SK-N-SH (cell line): ENCODE measurements around the gene FAM89B. TPM values are rescaled to one million over a fixed set of nuclear protein-coding genes. Genes with fewer than 3 reads are reported as not detected.

Source experiments
- CTCF ChIA-PET: fragments of 300-600, 350-600 bp; formaldehyde crosslinking; extraction: SDS; loops from one replicate; lab custom pipeline; 2021; lab: Yijun Ruan, JAX
- POLR2A ChIA-PET: fragments of 350-600 bp; sonication (Branson Sonifier 250); formaldehyde crosslinking; extraction: SDS; loops from one replicate; lab custom pipeline; 2020; ENCODE audit warnings: antibody characterized with exemption, inconsistent platforms; lab: Yijun Ruan, JAX
- DNase-seq: peaks from one replicate; pipeline ENCODE4 v3.0.0; 2012
- H2AFZ ChIP-seq: fragments of 200-600 bp; sonication (generic); 2 replicates; pipeline ENCODE4 v1.8.1; 2016; ENCODE audit warnings: antibody characterized with exemption, mild to moderate bottlenecking, low read depth
- H3F3A ChIP-seq: fragments of 200-600 bp; sonication (generic); replicated peaks from 2 replicates; pipeline ENCODE3; 2016; ENCODE audit warnings: antibody characterized with exemption, mild to moderate bottlenecking; ENCODE audit not compliant: insufficient read depth
- H3K27ac ChIP-seq, 2 experiments: fragments of 200-500 bp in 1 of 2; fragments of 200-600 bp in 1 of 2; sonication (Bioruptor generic) in 1 of 2; sonication (generic), shearing (Covaris generic) in 1 of 2; 2 replicates each; pipeline versions ENCODE4 v1.5.1 to v1.6.1; 2014 to 2016; ENCODE audit warnings: low read depth in 2 of 2, inconsistent platforms in 1 of 2, low read length in 1 of 2, mild to moderate bottlenecking in 1 of 2, mixed read lengths in 1 of 2
- H3K27me3 ChIP-seq: fragments of 200-600 bp; sonication (generic), shearing (Covaris generic); 2 replicates; pipeline ENCODE4 v1.6.1; 2016; ENCODE audit warnings: mixed run types; ENCODE audit not compliant: insufficient read depth
- H3K36me3 ChIP-seq, 2 experiments: fragments of 200-500 bp in 1 of 2; fragments of 200-600 bp in 1 of 2; sonication (Bioruptor generic) in 1 of 2; sonication (generic) in 1 of 2; replicated peaks in 1 of 2; 2 replicates each; pipeline versions ENCODE3 to v1.5.1; 2014 to 2016; ENCODE audit warnings: low read length in 1 of 2, mild to moderate bottlenecking in 1 of 2; ENCODE audit not compliant: insufficient read depth in 2 of 2, control insufficient read depth in 1 of 2
- H3K4me1 ChIP-seq, 2 experiments: fragments of 200-500 bp in 1 of 2; fragments of 200-600 bp in 1 of 2; sonication (Bioruptor generic) in 1 of 2; sonication (generic), shearing (Covaris generic) in 1 of 2; 2 replicates each; pipeline versions ENCODE4 v1.5.1 to v1.6.1; 2014 to 2016; ENCODE audit warnings: low read depth in 1 of 2, low read length in 1 of 2, mixed run types in 1 of 2; ENCODE audit not compliant: insufficient read depth in 2 of 2, control insufficient read depth in 1 of 2
- H3K4me2 ChIP-seq: fragments of 200-600 bp; sonication (generic), shearing (Covaris generic); 2 replicates; pipeline ENCODE4 v1.6.1; 2017; ENCODE audit warnings: mixed run types
- H3K4me3 ChIP-seq, 2 experiments: fragments of 200-500 bp in 1 of 2; fragments of 200-600 bp in 1 of 2; sonication (Bioruptor generic) in 1 of 2; sonication (generic), shearing (Covaris generic) in 1 of 2; 2 replicates each; pipeline versions ENCODE4 v1.5.1 to v1.8.1; 2014 to 2016; ENCODE audit warnings: low read depth in 2 of 2, inconsistent platforms in 1 of 2, low read length in 1 of 2, mild to moderate bottlenecking in 1 of 2, mixed read lengths in 1 of 2, moderate library complexity in 1 of 2
- H3K79me2 ChIP-seq: fragments of 200-600 bp; sonication (generic); 2 replicates; pipeline ENCODE4 v1.8.1; 2017; ENCODE audit warnings: mild to moderate bottlenecking; ENCODE audit not compliant: insufficient read depth
- H3K9ac ChIP-seq: fragments of 200-600 bp; sonication (generic); 2 replicates; pipeline ENCODE4 v1.6.1; 2017; ENCODE audit warnings: mixed run types
- H3K9me2 ChIP-seq: fragments of 200-600 bp; sonication (generic); 2 replicates; pipeline ENCODE4 v1.6.1; 2017; ENCODE audit warnings: mixed run types
- H3K9me3 ChIP-seq: fragments of 200-600 bp; sonication (generic); 2 replicates; pipeline ENCODE4 v1.6.1; 2017; ENCODE audit warnings: mixed run types, mild to moderate bottlenecking, moderate library complexity
- H4K20me1 ChIP-seq: fragments of 200-600 bp; sonication (generic); 2 replicates; pipeline ENCODE4 v1.6.1; 2017; ENCODE audit warnings: mild to moderate bottlenecking, mixed run types; ENCODE audit not compliant: insufficient read depth
- FOXM1 ChIP-seq: IDR thresholded peaks from 2 replicates; pipeline ENCODE4 v1.4.0; 2012; ENCODE audit warnings: low read depth, mild to moderate bottlenecking
- GATA2 ChIP-seq: sonication (generic); formaldehyde crosslinking; IDR thresholded peaks from 2 replicates; pipeline ENCODE4 v1.5.0; 2020; ENCODE audit warnings: mild to moderate bottlenecking, missing genetic modification reagents
- IRF3 ChIP-seq: fragments of 150-350 bp; IDR thresholded peaks from 2 replicates; pipeline ENCODE4 v1.6.1; 2016; ENCODE audit warnings: mild to moderate bottlenecking, low read depth, low read length
- JUND ChIP-seq: IDR thresholded peaks from 2 replicates; pipeline ENCODE4 v1.4.0; 2012
- MAX ChIP-seq: IDR thresholded peaks from 2 replicates; pipeline ENCODE4 v1.4.0; 2012; ENCODE audit warnings: low read depth
- MXI1 ChIP-seq: IDR thresholded peaks from 2 replicates; pipeline ENCODE4 v1.6.1; 2012; ENCODE audit warnings: mild to moderate bottlenecking, low read depth, low read length, improper control_type of control experiment
- PBX3 ChIP-seq: IDR thresholded peaks from 2 replicates; pipeline ENCODE4; 2012
- REST ChIP-seq: IDR thresholded peaks from 2 replicates; pipeline ENCODE4 v1.6.1; 2012; ENCODE audit warnings: mild to moderate bottlenecking, low read depth, low read length, moderate library complexity
- SIN3A ChIP-seq: IDR thresholded peaks from 2 replicates; pipeline ENCODE4 v1.6.1; 2012; ENCODE audit warnings: low read depth, mild to moderate bottlenecking, low read length, moderate library complexity, borderline replicate concordance
- SMC3 ChIP-seq: IDR thresholded peaks from 2 replicates; pipeline ENCODE4 v1.6.1; 2012; ENCODE audit warnings: low read depth, low read length, improper control_type of control experiment
- USF1 ChIP-seq: IDR thresholded peaks from 2 replicates; pipeline ENCODE4 v1.4.0; 2012; ENCODE audit warnings: low read depth, borderline replicate concordance
- WGBS: methylation state at CpG from one replicate; pipeline ENCODE4 v1.1.6; 2017; ENCODE audit warnings: low lambda C conversion rate; 5-methylcytosine and 5-hydroxymethylcytosine counted together
- polyA plus RNA-seq, 3 experiments: library from polyadenylated mRNA; depleted of rRNA; stranded (reverse); fragments of >200 nt; gene quantifications; 2 replicates each; pipeline ENCODE4 v1.2.3, GENCODE V29; 2012

Gene FAM89B
- polyA plus RNA-seq, 1 of the 3 experiments (the other 2 are of a cell fraction), result 65.3 TPM

- Histone ChIP-seq H3K27ac (no peak overlapping the region), H4K20me1 (peaks cover 20% of the 10 kb centered on the region), H3K36me3 (peaks cover 0 to 41% of the 10 kb centered on the region in 2 experiments), H3K9me3 (no peaks in the 10 kb centered on the region), H3K9ac (no peak overlapping the region), H2AFZ (no peak overlapping the region), H3K4me1 (peaks cover 4 to 12% of the 10 kb centered on the region in 2 experiments; a peak in 1 of 4 replicates), H3K9me2 (no peaks in the 10 kb centered on the region), H3K4me3 (no peak overlapping the region), H3K27me3 (no peaks in the 10 kb centered on the region), H3F3A (peaks cover 54% of the 10 kb centered on the region), H3K4me2 (no peak overlapping the region), H3K79me2 (no peaks in the 10 kb centered on the region)
- 95% methylated on average over 33 of the region's 43 CpGs for WGBS
- POLR2A ChIA-PET, result interaction anchor here (1.0 to 1.3 kb wide), 2 partner anchors 20 to 32 kb away, joined by 3 read pairs; partner anchors contain the start of genes LTBP3 and ZNRD2
- CTCF ChIA-PET, result interaction anchor here (0.7 to 13.1 kb wide), 6 partner anchors 11 to 56 kb away, joined by 3 to 295 read pairs (median 5); partner anchors contain the start of genes EHBP1L1, FAM89B, SCYL1 and ZNRD2
- DNase-seq, result no peak
- no peak for TF ChIP-seq SIN3A
- TF ChIP-seq MXI1, result no peak
- TF ChIP-seq SMC3, result no peak
- TF ChIP-seq REST, result no peak
- no peak for TF ChIP-seq IRF3
- TF ChIP-seq PBX3, result no peak
- no peak for TF ChIP-seq MAX
- no peak for TF ChIP-seq JUND
- TF ChIP-seq GATA2 (CRISPR knock-in tag), result no peak
- no peak for TF ChIP-seq FOXM1
- no peak for TF ChIP-seq USF1
Observed at GRCh38 chr11:65538232-65538914, 34.0 kb upstream of the FAM89B start.
